ENCODE results near the gene ZNF117. TPM values are rescaled to one million over a fixed set of nuclear protein-coding genes. Genes with fewer than 3 reads are reported as not detected.
"Not testable (repeated sequence)": the region's sequence is repeated elsewhere in the genome, so short reads cannot be mapped to it uniquely, and the experiment has no call there.

ZNF117 gene
- total and polyA plus RNA-seq, 2 of the 4 experiments (the other 2 are of a cell fraction) = 2.9 to 4.0 TPM

DNA sequence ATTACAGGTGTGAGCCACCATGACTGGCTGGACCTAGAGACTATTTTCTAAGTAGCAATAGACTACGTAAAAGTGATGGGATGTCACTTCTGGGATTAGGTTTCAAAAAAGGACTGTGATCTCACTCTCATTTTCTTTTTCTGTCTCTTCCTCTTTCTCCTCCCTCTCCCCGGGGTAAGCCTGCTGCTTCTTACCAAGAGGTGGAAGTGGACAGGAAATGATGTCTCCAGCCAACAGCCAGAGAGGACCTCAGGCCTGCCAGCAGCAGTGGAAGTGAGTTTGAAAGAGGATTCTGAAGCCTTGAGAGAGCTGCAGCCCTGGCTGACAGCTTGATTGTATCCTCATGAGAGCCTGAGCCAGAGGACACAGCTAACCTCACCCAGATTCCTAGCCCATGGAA is 45.7 kb upstream of the ZNF117 start:
- WGBS, 2 experiments (ENCODE audit: extremely low coverage in 2 of 2, insufficient read length in 1 of 2) = no CpG with 5 or more reads among the region's 2 CpGs
- ChIA-PET POLR2A (ENCODE audit: unreplicated experiment) (interaction anchor here (0.6 kb wide), 1 partner anchor 195 kb away, joined by 18 read pairs; no protein-coding TSS in a partner anchor), CTCF (interaction anchor here (0.6 kb wide), 1 partner anchor 845 kb away, joined by 3 read pairs; no protein-coding TSS in a partner anchor)

DNA sequence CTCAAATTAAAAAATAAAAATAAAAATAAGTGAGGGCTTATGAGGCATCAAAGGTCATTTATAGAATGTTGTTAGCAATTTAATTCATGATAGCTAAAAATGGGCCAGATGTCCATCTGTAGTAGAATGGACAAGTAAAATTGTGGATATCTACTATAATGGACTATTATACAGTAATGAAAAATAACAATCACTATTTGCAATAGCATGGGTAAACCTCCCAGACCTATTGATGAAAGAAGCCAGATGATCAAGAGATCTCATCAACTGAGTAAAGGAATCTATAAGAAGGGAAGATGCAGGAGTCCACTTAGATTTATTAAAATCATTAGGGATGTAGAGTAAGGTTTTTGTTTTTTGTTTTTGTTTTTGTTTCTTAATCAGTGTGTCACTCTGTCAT is 44.6 kb upstream of the ZNF117 start:
- H2AK5ac ChIP-seq (ENCODE audit: low read depth, low read length); H2BK20ac ChIP-seq (ENCODE audit: low read depth, low read length); H3K27ac ChIP-seq (ENCODE audit: insufficient read depth, low read length); H2BK5ac ChIP-seq (ENCODE audit: low read depth, low read length, poor library complexity, severe bottlenecking); H3K9me1 ChIP-seq (ENCODE audit: insufficient read depth, low read length); intact Hi-C loops (cut with micrococcal nuclease); H3K27me3 ChIP-seq (ENCODE audit: control insufficient read depth, insufficient read depth, low read length); DNase-seq; BruUV-seq (replicated peaks); dilution Hi-C loops (cut with HindIII; ENCODE audit: low sequenced_read_pairs, unreplicated experiment); H2BK15ac ChIP-seq (ENCODE audit: low read depth, low read length); H3K79me1 ChIP-seq (ENCODE audit: low read depth in 1 of 2, low read length in 2 of 2); in situ Hi-C loops (cut with MboI; ENCODE audit: low sequenced_read_pairs); H2AFZ ChIP-seq (replicated peaks; ENCODE audit: low read length, poor library complexity); H3K9ac ChIP-seq (ENCODE audit: low read depth, low read length); H3K18ac ChIP-seq (ENCODE audit: low read depth, low read length); H3K9me3 ChIP-seq (ENCODE audit: control insufficient read depth, insufficient read depth, low read length); H3K4me1 ChIP-seq (ENCODE audit: control insufficient read depth, insufficient read depth, low read length); H3K4me3 ChIP-seq (ENCODE audit: insufficient read depth, low read depth, low read length); H4K8ac ChIP-seq (ENCODE audit: low read depth in 2 of 2, low read length in 2 of 2); H2BK120ac ChIP-seq (ENCODE audit: low read depth, low read length); H4K5ac ChIP-seq (ENCODE audit: low read depth, low read length); H3K14ac ChIP-seq (replicated peaks; ENCODE audit: low read depth, low read length); CTCF ChIA-PET; H3K36me3 ChIP-seq (ENCODE audit: control insufficient read depth, insufficient read depth, low read length); H3K4ac ChIP-seq (ENCODE audit: low read depth, low read length); H2AK9ac ChIP-seq (replicated peaks; ENCODE audit: low read depth, low read length, poor library complexity); H3K23ac ChIP-seq (ENCODE audit: low read depth, low read length); POLR2A ChIA-PET (ENCODE audit: unreplicated experiment); H4K91ac ChIP-seq (ENCODE audit: insufficient read depth, low read depth, low read length); H4K20me1 ChIP-seq (ENCODE audit: insufficient read depth, low read length); H3K4me2 ChIP-seq (ENCODE audit: low read depth, low read length); H3K56ac ChIP-seq (ENCODE audit: extremely low read depth, insufficient read depth, low read length); ATAC-seq (ENCODE audit: low read depth): not testable (repeated sequence)

More for the DNA sequence above, 45.7 kb upstream of the ZNF117 start:
- H3K4me3 ChIP-seq (ENCODE audit: insufficient read depth, low read depth, low read length); H2AK9ac ChIP-seq (replicated peaks; ENCODE audit: low read depth, low read length, poor library complexity); H3K36me3 ChIP-seq (ENCODE audit: control insufficient read depth, insufficient read depth, low read length); H4K8ac ChIP-seq (ENCODE audit: low read depth in 2 of 2, low read length in 2 of 2); H3K4me2 ChIP-seq (ENCODE audit: low read depth, low read length); H3K27me3 ChIP-seq (ENCODE audit: control insufficient read depth, insufficient read depth, low read length); H3K4me1 ChIP-seq (ENCODE audit: control insufficient read depth, insufficient read depth, low read length); H3K4ac ChIP-seq (ENCODE audit: low read depth, low read length); H4K5ac ChIP-seq (ENCODE audit: low read depth, low read length); H2BK15ac ChIP-seq (ENCODE audit: low read depth, low read length); H3K79me1 ChIP-seq (ENCODE audit: low read depth in 1 of 2, low read length in 2 of 2); ATAC-seq (ENCODE audit: low read depth); BruUV-seq (replicated peaks); H3K27ac ChIP-seq (ENCODE audit: insufficient read depth, low read length); dilution Hi-C loops (cut with HindIII; ENCODE audit: low sequenced_read_pairs, unreplicated experiment); H4K20me1 ChIP-seq (ENCODE audit: insufficient read depth, low read length); intact Hi-C loops (cut with micrococcal nuclease); H3K9me1 ChIP-seq (ENCODE audit: insufficient read depth, low read length); H2BK5ac ChIP-seq (ENCODE audit: low read depth, low read length, poor library complexity, severe bottlenecking); H3K9ac ChIP-seq (ENCODE audit: low read depth, low read length); H2AFZ ChIP-seq (replicated peaks; ENCODE audit: low read length, poor library complexity); H2BK20ac ChIP-seq (ENCODE audit: low read depth, low read length); H2AK5ac ChIP-seq (ENCODE audit: low read depth, low read length); H3K18ac ChIP-seq (ENCODE audit: low read depth, low read length); H3K56ac ChIP-seq (ENCODE audit: extremely low read depth, insufficient read depth, low read length); in situ Hi-C loops (cut with MboI; ENCODE audit: low sequenced_read_pairs); H3K23ac ChIP-seq (ENCODE audit: low read depth, low read length); H2BK120ac ChIP-seq (ENCODE audit: low read depth, low read length); H4K91ac ChIP-seq (ENCODE audit: insufficient read depth, low read depth, low read length); DNase-seq; H3K9me3 ChIP-seq (ENCODE audit: control insufficient read depth, insufficient read depth, low read length); H3K14ac ChIP-seq (replicated peaks; ENCODE audit: low read depth, low read length): not testable (repeated sequence)

Data from IMR-90 (cell line).